Activated B cell treated with CpG ODN at 0.5 μM for 24 hours (primary cell): ENCODE measurements around the gene TPX2. TPM values are rescaled to one million over a fixed set of nuclear protein-coding genes. Genes with fewer than 3 reads are reported as not detected.

Experiments used
- ATAC-seq: fragments of 200-7000 bp; cut with Tn5 transposase; one replicate; pipeline ENCODE4 v1.10.0; 2021; ENCODE audit warnings: low read depth, mild to moderate bottlenecking, moderate library complexity
- CTCF ChIA-PET: fragments of 350-600 bp; sonication (Branson Sonifier 250); formaldehyde crosslinking; loops from one replicate; lab custom pipeline; 2021; ENCODE audit warnings: antibody characterized with exemption; lab: Charles Lee
- POLR2A ChIA-PET: fragments of 350-600 bp; sonication (Branson Sonifier 250); formaldehyde crosslinking; loops from one replicate; lab custom pipeline; 2021; ENCODE audit warnings: antibody characterized with exemption; lab: Charles Lee
- DNase-seq: peaks from one replicate; pipeline ENCODE4 v3.0.0; 2022
- H3K27ac Mint-ChIP-seq: one replicate; pipeline ENCODE4 v1.8.0; 2020; ENCODE audit warnings: mixed read lengths
- H3K27me3 Mint-ChIP-seq: one replicate; pipeline ENCODE4 v1.8.0; 2021; ENCODE audit warnings: mixed read lengths
- H3K36me3 Mint-ChIP-seq: one replicate; pipeline ENCODE4 v1.8.0; 2021; ENCODE audit warnings: low read depth, mixed read lengths
- H3K4me1 Mint-ChIP-seq: one replicate; pipeline ENCODE4 v1.8.0; 2021; ENCODE audit warnings: mixed read lengths
- H3K4me3 Mint-ChIP-seq: one replicate; pipeline ENCODE4 v1.8.0; 2020; ENCODE audit warnings: mild to moderate bottlenecking, mixed read lengths
- H3K9me3 Mint-ChIP-seq: one replicate; pipeline ENCODE4 v1.8.0; 2020; ENCODE audit warnings: mixed read lengths
- intact Hi-C: fragments of 100-400 bp; cut with micrococcal nuclease; formaldehyde crosslinking; loops from one replicate; pipeline ENCODE4 v1.15.1; 2024
- total RNA-seq: library from RNA; stranded (reverse); gene quantifications from 2 replicates; pipeline ENCODE4 v1.2.3, GENCODE V29; 2022
- TF ChIP-seq, protein P1 (sequence below): fragments of 200-600 bp; IDR thresholded peaks from one replicate; pipeline ENCODE4 v1.8.0; 2022; ENCODE audit warnings: antibody characterized with exemption, mild to moderate bottlenecking

Gene TPX2
- total RNA-seq, 1 donor from 2014 or later: 2.8 TPM

DNA sequence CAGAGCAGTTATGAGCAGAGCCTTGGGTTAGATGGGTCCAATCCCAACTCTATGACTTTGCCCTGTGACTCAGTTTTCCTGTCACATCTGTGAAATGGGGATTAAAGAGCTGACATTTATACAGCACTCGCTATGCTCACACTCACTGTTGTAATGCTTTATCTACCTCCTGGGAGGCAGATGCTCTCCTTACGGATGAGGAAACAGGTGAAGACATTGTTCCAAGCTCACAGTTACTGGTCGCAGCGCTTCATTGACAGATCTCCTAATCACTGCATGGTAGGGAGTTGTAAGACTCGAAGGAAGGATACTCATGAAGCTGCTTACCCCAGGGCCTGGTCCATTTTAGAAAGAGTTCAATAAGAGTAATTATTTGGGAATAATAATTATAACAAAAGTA lies 77.1 kb downstream of the TPX2 start:
- intact Hi-C loops: no loop called here
- ATAC-seq: no peak
- Mint-ChIP-seq H3K36me3 (no peaks in the 10 kb centered on the region), H3K27ac (no peak overlapping the region), H3K4me1 (no peaks in the 10 kb centered on the region), H3K9me3 (no peaks in the 10 kb centered on the region), H3K4me3 (no peak overlapping the region), H3K27me3 (no peaks in the 10 kb centered on the region)
- DNase-seq: no peak
- ChIA-PET POLR2A (no interaction called here), CTCF (interaction anchor here (1.0 kb wide), 1 partner anchor 20 kb away, joined by 3 read pairs; no protein-coding TSS in a partner anchor)
- TF ChIP-seq, protein P1, sequence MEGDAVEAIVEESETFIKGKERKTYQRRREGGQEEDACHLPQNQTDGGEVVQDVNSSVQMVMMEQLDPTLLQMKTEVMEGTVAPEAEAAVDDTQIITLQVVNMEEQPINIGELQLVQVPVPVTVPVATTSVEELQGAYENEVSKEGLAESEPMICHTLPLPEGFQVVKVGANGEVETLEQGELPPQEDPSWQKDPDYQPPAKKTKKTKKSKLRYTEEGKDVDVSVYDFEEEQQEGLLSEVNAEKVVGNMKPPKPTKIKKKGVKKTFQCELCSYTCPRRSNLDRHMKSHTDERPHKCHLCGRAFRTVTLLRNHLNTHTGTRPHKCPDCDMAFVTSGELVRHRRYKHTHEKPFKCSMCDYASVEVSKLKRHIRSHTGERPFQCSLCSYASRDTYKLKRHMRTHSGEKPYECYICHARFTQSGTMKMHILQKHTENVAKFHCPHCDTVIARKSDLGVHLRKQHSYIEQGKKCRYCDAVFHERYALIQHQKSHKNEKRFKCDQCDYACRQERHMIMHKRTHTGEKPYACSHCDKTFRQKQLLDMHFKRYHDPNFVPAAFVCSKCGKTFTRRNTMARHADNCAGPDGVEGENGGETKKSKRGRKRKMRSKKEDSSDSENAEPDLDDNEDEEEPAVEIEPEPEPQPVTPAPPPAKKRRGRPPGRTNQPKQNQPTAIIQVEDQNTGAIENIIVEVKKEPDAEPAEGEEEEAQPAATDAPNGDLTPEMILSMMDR: no peak

DNA sequence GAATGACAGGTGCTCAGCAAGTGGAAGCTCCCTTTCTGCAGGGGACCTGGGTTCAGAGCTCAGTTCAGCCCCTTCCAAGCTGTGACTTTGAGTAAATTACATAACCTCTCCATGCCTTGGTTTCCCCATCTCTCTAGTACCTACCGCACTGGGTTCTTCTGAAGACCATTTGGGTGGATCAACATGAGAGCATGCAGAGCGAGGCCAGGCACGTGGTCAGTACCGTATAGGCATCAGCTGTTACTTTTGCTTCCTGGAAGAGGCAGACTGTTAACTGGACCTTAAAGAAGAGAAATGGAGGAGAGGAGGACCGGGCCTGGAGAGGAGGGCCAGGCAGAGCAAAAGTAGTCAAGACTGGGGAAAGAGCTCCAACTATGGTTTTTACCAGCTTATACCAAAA lies 78.4 kb downstream of the TPX2 start:
- DNase-seq (no peak), ATAC-seq (no peak)
- TF ChIP-seq, protein P1: no peak
- H3K27me3 Mint-ChIP-seq: no peaks in the 10 kb centered on the region
- intact Hi-C loops: no loop called here
- CTCF ChIA-PET: interaction anchor here (0.6 to 1.1 kb wide), 2 partner anchors 215 to 393 kb away, joined by 3 read pairs; no protein-coding TSS in a partner anchor
- H3K4me1 Mint-ChIP-seq: no peaks in the 10 kb centered on the region
- H3K36me3 Mint-ChIP-seq: no peaks in the 10 kb centered on the region
- H3K27ac Mint-ChIP-seq: no peak overlapping the region
- no peak overlapping the region for H3K4me3 Mint-ChIP-seq
- no peaks in the 10 kb centered on the region for H3K9me3 Mint-ChIP-seq
- POLR2A ChIA-PET: no interaction called here

GRCh38 chr20:31818376-31818908 lies 79.4 kb downstream of the TPX2 start:
- intact Hi-C loops: no loop called here
- ChIA-PET CTCF (interaction anchor here (0.9 to 1.1 kb wide), 2 partner anchors 28 to 214 kb away, joined by 3 to 4 read pairs; no protein-coding TSS in a partner anchor), POLR2A (no interaction called here)
- no peak for ATAC-seq
- Mint-ChIP-seq H3K27me3 (no peaks in the 10 kb centered on the region), H3K27ac (no peak overlapping the region), H3K9me3 (no peaks in the 10 kb centered on the region), H3K36me3 (no peaks in the 10 kb centered on the region), H3K4me3 (no peak overlapping the region), H3K4me1 (peaks cover 4% of the 10 kb centered on the region)
- DNase-seq: no peak
- TF ChIP-seq, protein P1: no peak

DNA sequence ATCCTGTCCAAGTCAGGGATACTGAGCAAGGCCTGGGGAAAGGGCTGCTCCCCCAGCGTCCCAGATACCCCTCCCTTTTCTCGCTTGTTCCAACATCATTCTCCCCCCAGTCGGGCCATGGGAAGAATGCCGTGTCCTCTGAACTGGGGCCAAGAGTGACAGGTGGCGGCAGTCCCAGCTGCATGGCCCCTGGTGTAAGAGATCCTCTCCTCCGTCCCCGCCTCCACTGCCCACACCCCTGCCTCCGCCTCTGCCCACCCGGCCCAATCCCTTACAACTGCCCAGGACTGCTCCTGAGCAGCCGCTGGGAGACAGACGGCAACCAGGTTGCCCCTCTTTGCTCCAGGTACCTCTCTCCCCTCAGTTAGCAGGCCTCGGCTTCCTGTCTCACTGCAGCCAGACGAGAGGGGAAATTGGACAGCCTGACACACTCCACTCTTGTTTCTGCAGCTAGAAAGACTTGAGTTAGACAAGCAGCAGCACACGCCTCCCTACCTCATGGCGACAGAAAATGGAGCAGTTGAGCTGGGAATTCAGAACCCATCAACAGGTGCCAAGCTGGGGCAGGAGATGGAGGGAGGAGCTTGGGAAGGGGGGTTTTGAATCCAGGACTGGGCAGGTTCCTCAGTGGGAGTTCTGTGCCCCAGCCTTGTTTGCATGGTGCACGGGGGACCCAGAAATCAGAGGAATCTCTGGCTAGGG lies 80.1 kb downstream of the TPX2 start, which contains the start of gene MYLK2:
TSS of gene MYLK2 (plus strand) at position 274 of the 702 bp plus-strand sequence. CDS start at position 499, 225 bp downstream.
- no peak within 1 kb of the TSS for H3K4me3 Mint-ChIP-seq
- ATAC-seq: no peak
- H3K9me3 Mint-ChIP-seq: no peaks in the 10 kb centered on the region
- POLR2A ChIA-PET: no interaction called here
- intact Hi-C loops: no loop called here
- DNase-seq: no peak
- no peak within 1 kb of the TSS for H3K27ac Mint-ChIP-seq
- TF ChIP-seq, protein P1: no peak
- CTCF ChIA-PET: interaction anchor here (0.9 kb wide), 1 partner anchor 27 kb away, joined by 4 read pairs; no protein-coding TSS in a partner anchor
- peaks cover 4% of the 10 kb centered on the region for H3K4me1 Mint-ChIP-seq
- no peaks in the 10 kb centered on the region for H3K27me3 Mint-ChIP-seq
- H3K36me3 Mint-ChIP-seq: no peaks in the 10 kb centered on the region

- H3K36me3 Mint-ChIP-seq: no peaks in the 10 kb centered on the region
- intact Hi-C loops: no loop called here
- POLR2A ChIA-PET: no interaction called here
- TF ChIP-seq, protein P1: no peak
- H3K27me3 Mint-ChIP-seq: no peaks in the 10 kb centered on the region
- H3K4me1 Mint-ChIP-seq: peaks cover 4% of the 10 kb centered on the region
- no peaks in the 10 kb centered on the region for H3K9me3 Mint-ChIP-seq
- no peak for DNase-seq
- H3K4me3 Mint-ChIP-seq: no peak overlapping the region
- no peak overlapping the region for H3K27ac Mint-ChIP-seq
- CTCF ChIA-PET: no interaction called here
- no peak for ATAC-seq
Observed at GRCh38 chr20:31820228-31820627, 81.1 kb downstream of the TPX2 start.
